ENCODE data around the gene NPC1L1. TPM values are rescaled to one million over a fixed set of nuclear protein-coding genes. Genes with fewer than 3 reads are reported as not detected.
"Not testable (repeated sequence)": the region's sequence is repeated elsewhere in the genome, so short reads cannot be mapped to it uniquely, and the experiment has no call there.

The NPC1L1 gene
- total RNA-seq, 1 experiment from 2014 or later = 0.04 TPM

DNA sequence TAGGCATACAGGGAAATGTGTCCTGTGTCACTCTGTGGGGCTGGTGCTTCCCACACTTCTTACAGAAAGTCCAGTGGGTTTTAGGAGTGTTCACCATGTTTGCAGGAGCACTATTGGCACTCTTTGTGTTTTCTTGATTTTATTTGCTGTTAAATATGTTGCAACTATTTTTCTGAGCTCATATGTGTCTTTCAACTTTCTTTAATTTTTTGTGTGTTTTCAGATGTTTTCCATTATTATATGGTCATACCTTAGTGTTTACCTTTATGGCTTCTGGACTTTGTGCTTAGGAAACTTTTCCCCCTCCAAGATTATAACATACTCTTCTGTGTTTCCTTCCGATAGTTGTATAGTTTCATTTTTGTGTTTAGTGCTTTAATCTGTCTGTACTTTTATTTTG is 29.9 kb downstream of the NPC1L1 start:
- no peaks in the 10 kb centered on the region for H3F3A ChIP-seq (ENCODE audit: low read length, unreplicated experiment)
- intact Hi-C loops (cut with micrococcal nuclease) = no loop called here
- TF ChIP-seq, protein P1, sequence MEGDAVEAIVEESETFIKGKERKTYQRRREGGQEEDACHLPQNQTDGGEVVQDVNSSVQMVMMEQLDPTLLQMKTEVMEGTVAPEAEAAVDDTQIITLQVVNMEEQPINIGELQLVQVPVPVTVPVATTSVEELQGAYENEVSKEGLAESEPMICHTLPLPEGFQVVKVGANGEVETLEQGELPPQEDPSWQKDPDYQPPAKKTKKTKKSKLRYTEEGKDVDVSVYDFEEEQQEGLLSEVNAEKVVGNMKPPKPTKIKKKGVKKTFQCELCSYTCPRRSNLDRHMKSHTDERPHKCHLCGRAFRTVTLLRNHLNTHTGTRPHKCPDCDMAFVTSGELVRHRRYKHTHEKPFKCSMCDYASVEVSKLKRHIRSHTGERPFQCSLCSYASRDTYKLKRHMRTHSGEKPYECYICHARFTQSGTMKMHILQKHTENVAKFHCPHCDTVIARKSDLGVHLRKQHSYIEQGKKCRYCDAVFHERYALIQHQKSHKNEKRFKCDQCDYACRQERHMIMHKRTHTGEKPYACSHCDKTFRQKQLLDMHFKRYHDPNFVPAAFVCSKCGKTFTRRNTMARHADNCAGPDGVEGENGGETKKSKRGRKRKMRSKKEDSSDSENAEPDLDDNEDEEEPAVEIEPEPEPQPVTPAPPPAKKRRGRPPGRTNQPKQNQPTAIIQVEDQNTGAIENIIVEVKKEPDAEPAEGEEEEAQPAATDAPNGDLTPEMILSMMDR (conservative IDR thresholded peaks at IDR 0.05; ENCODE audit: low read depth, low read length) = no peak
- TF ChIP-seq EZH2phosphoT487 (IDR thresholded peaks at IDR 0.05; ENCODE audit: borderline replicate concordance, low read length) = no peak
- TF ChIP-seq EZH2 (IDR thresholded peaks at IDR 0.05; ENCODE audit: low read length, unreplicated experiment) = no peak
- H3K9me2 ChIP-seq (replicated peaks; ENCODE audit: low read length) = no peaks in the 10 kb centered on the region
- no peak overlapping the region for H3K4me2 ChIP-seq (ENCODE audit: low read length)
- no peaks in the 10 kb centered on the region for H3K27me3 ChIP-seq (ENCODE audit: low read length)
- H3K9me3 ChIP-seq (ENCODE audit: low read length) = no peaks in the 10 kb centered on the region
- H3K4me3 ChIP-seq (ENCODE audit: low read length) = no peak overlapping the region
- H2AFZ ChIP-seq (ENCODE audit: low read length) = no peak overlapping the region
- ChIA-PET CTCF (no interaction called here), POLR2A (ENCODE audit: unreplicated experiment) (interaction anchor here (0.6 kb wide), 1 partner anchor 927 kb away, joined by 5 read pairs; no protein-coding TSS in a partner anchor)
- ATAC-seq (no peak), DNase-seq (no peak)
- no peak overlapping the region for H3K27ac ChIP-seq (ENCODE audit: low read length)
- H4K20me1 ChIP-seq (ENCODE audit: low read length) = no peaks in the 10 kb centered on the region
- no peaks in the 10 kb centered on the region for H3K4me1 ChIP-seq (ENCODE audit: insufficient read depth, low read length)
- no peaks in the 10 kb centered on the region for H3K36me3 ChIP-seq (ENCODE audit: low read depth, low read length)
- no TSS peak for BruUV-seq (replicated peaks)
- H3K79me2 ChIP-seq (ENCODE audit: low read length) = no peaks in the 10 kb centered on the region
- H3K9ac ChIP-seq (ENCODE audit: low read length) = no peak overlapping the region

DNA sequence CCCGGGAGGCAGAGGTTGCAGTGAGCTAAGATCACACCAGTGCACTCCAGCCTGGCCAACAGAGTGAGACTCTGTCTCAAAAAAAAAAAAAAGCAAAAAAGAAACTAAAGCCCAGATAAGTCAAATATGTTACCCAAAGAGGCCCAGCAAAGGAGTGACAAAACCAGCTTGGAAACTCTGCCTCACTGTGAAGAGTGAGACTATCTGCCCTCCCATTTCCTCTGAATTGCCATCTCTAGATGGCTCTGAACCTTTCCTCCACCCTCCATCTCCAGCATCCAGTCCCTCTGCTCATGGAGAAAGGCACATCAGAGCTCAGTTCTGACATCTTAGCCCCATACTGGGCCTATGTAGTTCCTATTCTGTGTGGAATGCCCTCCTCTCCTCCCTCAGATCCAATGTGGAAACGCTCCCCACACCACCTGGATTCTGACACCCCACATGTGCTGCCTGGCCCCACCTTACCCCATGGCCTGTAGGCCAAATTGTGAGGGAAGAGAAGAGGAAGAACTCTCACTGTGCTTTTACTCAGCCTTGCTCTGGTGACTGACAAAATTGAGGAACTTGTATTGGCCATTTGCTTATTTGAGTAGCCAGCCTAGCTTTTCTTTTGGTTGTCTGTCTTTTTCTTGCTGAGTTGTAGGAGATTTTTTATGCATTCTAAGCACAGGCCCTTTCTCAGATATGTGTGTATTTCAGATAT is 32.7 kb downstream of the NPC1L1 start:
- H3K9me2 ChIP-seq (replicated peaks; ENCODE audit: low read length) = no peaks in the 10 kb centered on the region
- H3K9ac ChIP-seq (ENCODE audit: low read length) = no peak overlapping the region
- DNase-seq (no peak), ATAC-seq (no peak)
- no peak for TF ChIP-seq EZH2phosphoT487 (IDR thresholded peaks at IDR 0.05; ENCODE audit: borderline replicate concordance, low read length)
- no peak for TF ChIP-seq EZH2 (IDR thresholded peaks at IDR 0.05; ENCODE audit: low read length, unreplicated experiment)
- TF ChIP-seq, protein P1 (conservative IDR thresholded peaks at IDR 0.05; ENCODE audit: low read depth, low read length) = no peak
- ChIA-PET POLR2A (ENCODE audit: unreplicated experiment) (no interaction called here), CTCF (no interaction called here)
- BruUV-seq (replicated peaks) = no TSS peak
- no peaks in the 10 kb centered on the region for H3K4me1 ChIP-seq (ENCODE audit: insufficient read depth, low read length)
- H3K4me3 ChIP-seq (ENCODE audit: low read length) = no peak overlapping the region
- H2AFZ ChIP-seq (ENCODE audit: low read length) = no peak overlapping the region
- H3K9me3 ChIP-seq (ENCODE audit: low read length) = no peaks in the 10 kb centered on the region
- H3K36me3 ChIP-seq (ENCODE audit: low read depth, low read length) = no peaks in the 10 kb centered on the region
- no peak overlapping the region for H3K4me2 ChIP-seq (ENCODE audit: low read length)
- intact Hi-C loops (cut with micrococcal nuclease) = no loop called here
- H3K27ac ChIP-seq (ENCODE audit: low read length) = no peak overlapping the region
- H4K20me1 ChIP-seq (ENCODE audit: low read length) = no peaks in the 10 kb centered on the region
- no peaks in the 10 kb centered on the region for H3F3A ChIP-seq (ENCODE audit: low read length, unreplicated experiment)
- H3K27me3 ChIP-seq (ENCODE audit: low read length) = no peaks in the 10 kb centered on the region
- no peaks in the 10 kb centered on the region for H3K79me2 ChIP-seq (ENCODE audit: low read length)

DNA sequence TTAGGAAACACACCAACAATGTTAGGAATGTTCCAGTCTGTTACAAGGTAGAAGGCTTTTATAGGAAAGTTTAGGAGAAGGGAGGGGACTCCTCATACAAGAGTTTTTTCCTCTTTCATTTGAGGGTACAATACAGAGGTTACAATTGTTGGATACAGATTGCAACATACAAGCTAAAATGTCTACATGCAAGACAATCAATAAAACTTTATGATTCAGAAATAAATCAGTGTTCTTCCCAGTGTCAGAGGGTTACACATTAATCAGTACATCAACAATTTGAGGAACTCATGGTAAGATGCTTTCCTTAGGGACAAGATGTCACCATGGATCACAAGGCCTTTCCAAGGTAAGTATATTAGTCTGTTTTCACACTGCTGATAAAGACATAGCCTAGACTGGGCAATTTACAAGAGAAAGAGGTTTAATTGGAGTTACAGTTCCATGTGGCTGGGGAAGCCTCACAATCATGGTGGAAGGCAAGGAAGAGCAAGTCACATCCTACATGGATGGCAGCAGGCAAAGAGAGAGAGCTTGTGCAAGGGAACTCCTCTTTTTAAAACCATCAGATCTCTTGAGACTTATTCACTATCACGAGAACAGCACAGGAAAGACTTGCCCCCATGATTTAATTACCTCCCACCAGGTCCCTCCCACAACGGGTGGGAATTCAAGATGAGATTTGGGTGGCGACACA is 34.4 kb downstream of the NPC1L1 start:
- POLR2A ChIA-PET (ENCODE audit: unreplicated experiment); CTCF ChIA-PET; BruUV-seq (replicated peaks): not testable (repeated sequence)

More for the DNA sequence above, 34.4 kb downstream of the NPC1L1 start:
- H3K4me3 ChIP-seq (ENCODE audit: low read length); H3K4me1 ChIP-seq (ENCODE audit: insufficient read depth, low read length); intact Hi-C loops (cut with micrococcal nuclease); H3K27ac ChIP-seq (ENCODE audit: low read length); H3F3A ChIP-seq (ENCODE audit: low read length, unreplicated experiment); DNase-seq; H4K20me1 ChIP-seq (ENCODE audit: low read length); H3K27me3 ChIP-seq (ENCODE audit: low read length); H3K9me3 ChIP-seq (ENCODE audit: low read length); ATAC-seq; H3K36me3 ChIP-seq (ENCODE audit: low read depth, low read length); H3K4me2 ChIP-seq (ENCODE audit: low read length); H3K9ac ChIP-seq (ENCODE audit: low read length); H2AFZ ChIP-seq (ENCODE audit: low read length); H3K9me2 ChIP-seq (replicated peaks; ENCODE audit: low read length); H3K79me2 ChIP-seq (ENCODE audit: low read length): not testable (repeated sequence)
